ENCODE measurements around the gene CCL1.

CCL1 gene

GRCh38 chr17:34389126-34389750 lies 26.2 kb upstream of the CCL1 start:
- no peak for TF ChIP-seq CTCF (IDR thresholded peaks at IDR 0.05)

GRCh38 chr17:34387566-34387965 lies 24.5 kb upstream of the CCL1 start:
- no peak for TF ChIP-seq CTCF (IDR thresholded peaks at IDR 0.05)

GRCh38 chr17:34386697-34387550 lies 23.9 kb upstream of the CCL1 start:
- no peak for TF ChIP-seq CTCF (IDR thresholded peaks at IDR 0.05)

- no peak for TF ChIP-seq CTCF (IDR thresholded peaks at IDR 0.05)
These were observed 23.3 kb upstream of the CCL1 start for GRCh38 chr17:34386343-34386696.

- TF ChIP-seq CTCF (IDR thresholded peaks at IDR 0.05) = no peak
These were observed 22.0 kb upstream of the CCL1 start for GRCh38 chr17:34384822-34385605.

GRCh38 chr17:34384271-34384670 lies 21.2 kb upstream of the CCL1 start:
- no peak for TF ChIP-seq CTCF (IDR thresholded peaks at IDR 0.05)

GRCh38 chr17:34383216-34383615 lies 20.2 kb upstream of the CCL1 start:
- TF ChIP-seq CTCF (IDR thresholded peaks at IDR 0.05) = no peak
